K562 (cell line): ENCODE results near the gene ZDHHC12.
A peak's percentile ranks its signal among the peaks of the same experiment; 100 is the strongest.

Experiments
- CTCF ChIP-seq, 3 experiments: IDR thresholded peaks in 2 of 3; conservative IDR thresholded peaks in 1 of 3; 2 replicates each; pipeline ENCODE4 v1.5.1; 2011 to 2012; ENCODE audit warnings: low read length in 3 of 3, mild to moderate bottlenecking in 3 of 3, control low read depth in 2 of 3, improper control_type of control experiment in 1 of 3, inconsistent platforms in 1 of 3, low read depth in 1 of 3, mixed read lengths in 1 of 3, moderate library complexity in 1 of 3; ENCODE audit not compliant: insufficient read depth in 2 of 3
- E2F8 ChIP-seq: fragments of 450-650 bp; IDR thresholded peaks from 2 replicates; pipeline ENCODE4 v1.7.1; 2018; ENCODE audit warnings: mild to moderate bottlenecking, low read depth; ENCODE audit not compliant: partially characterized antibody
- GABPA ChIP-seq: fragments of 200-800 bp; sonication (Bioruptor generic); conservative IDR thresholded peaks from 2 replicates; pipeline ENCODE4 v1.6.1; 2016; ENCODE audit warnings: low read depth, missing genetic modification characterization, missing compliant biosample characterization
- HDAC1 ChIP-seq, 2 experiments: fragments of 450-650 bp; IDR thresholded peaks; 2 replicates each; pipeline ENCODE4 v1.6.1; 2016 to 2017; ENCODE audit warnings: inconsistent platforms in 1 of 2, mild to moderate bottlenecking in 1 of 2, moderate library complexity in 1 of 2
- KDM1A ChIP-seq, 2 experiments: fragments of 450-650 bp; IDR thresholded peaks; 2 replicates each; pipeline ENCODE4 v1.6.1; 2016; ENCODE audit warnings: mild to moderate bottlenecking in 2 of 2
- KDM5B ChIP-seq: fragments of 200-600 bp; sonication (generic); IDR thresholded peaks from 2 replicates; pipeline ENCODE4 v1.6.1; 2012; ENCODE audit warnings: low read depth, mild to moderate bottlenecking, moderate library complexity, low read length, control low read depth, inconsistent platforms; ENCODE audit not compliant: insufficient replicate concordance
- PML ChIP-seq: IDR thresholded peaks from 2 replicates; pipeline ENCODE4 v1.6.1; 2012; ENCODE audit warnings: low read length, inconsistent platforms
- RERE ChIP-seq: sonication (generic); formaldehyde crosslinking; IDR thresholded peaks from 2 replicates; pipeline ENCODE4 v1.8.0; 2023; ENCODE audit warnings: missing genetic modification reagents, mild to moderate bottlenecking, borderline replicate concordance
- SMAD1 ChIP-seq: fragments of 150-350 bp; IDR thresholded peaks from 2 replicates; pipeline ENCODE4 v1.6.1; 2014; ENCODE audit warnings: low read length, low read depth; ENCODE audit not compliant: partially characterized antibody
- ZBTB43 ChIP-seq: sonication (generic); formaldehyde crosslinking; IDR thresholded peaks from 2 replicates; pipeline ENCODE4 v1.8.0; 2023; ENCODE audit warnings: mild to moderate bottlenecking, missing genetic modification reagents
- ZNF184 ChIP-seq: sonication (generic); formaldehyde crosslinking; IDR thresholded peaks from 2 replicates; pipeline ENCODE4 v1.5.0; 2020; ENCODE audit warnings: missing genetic modification reagents
- ZNF274 ChIP-seq: IDR thresholded peaks from 2 replicates; pipeline ENCODE4 v1.6.1; 2011; ENCODE audit warnings: low read depth, mild to moderate bottlenecking, low read length, moderate library complexity, borderline replicate concordance

- TF ChIP-seq ZNF184 (no peak), PML (no peak), ZBTB43 (CRISPR knock-in tag) (no peak), SMAD1 (no peak), HDAC1 (IDR thresholded peaks at IDR 0.05) (no peak), KDM5B (no peak), RERE (CRISPR knock-in tag) (no peak), GABPA (tag) (no peak), E2F8 (no peak), ZNF274 (no peak), KDM1A (IDR thresholded peaks at IDR 0.05) (no peak), CTCF (IDR thresholded peaks at IDR 0.05 in 2 of 3, conservative IDR thresholded peaks at IDR 0.05 in 1 of 3; ENCODE audit: insufficient read depth in 2 of 3, low read depth in 1 of 3, low read length in 3 of 3) (peak; percentile 27 to 42 (median 38); a peak in 3 of 6 replicates)
Observed at GRCh38 chr9:128764361-128764760, 40.4 kb upstream of the ZDHHC12 start.
